Measurements from ENCODE around the gene MLYCD. TPM values are rescaled to one million over a fixed set of nuclear protein-coding genes. Genes with fewer than 3 reads are reported as not detected.

The MLYCD gene
- 10 to 100 TPM in 2 of 6 donors, 1 to 10 TPM in 4; 4.3 to 11.2 (median 9.1) TPM for total RNA-seq
- 1 to 10 TPM; 5.4 to 8.7 TPM for polyA plus RNA-seq

GRCh38 chr16:83898463-83899271 lies at the start of gene MLYCD:
Gene MLYCD, plus strand, starts transcription at chr16:83899115. Its CDS starts 30 bp downstream, at chr16:83899145.
- DNase-seq (peak; percentile 92 to 98 (median 96)), FAIRE-seq (no peak), ATAC-seq (peak; percentile 90 to 94 (median 92))
- Histone ChIP-seq H3K9me3 (no peaks in the 10 kb centered on the region), H3K27me3 (no peaks in the 10 kb centered on the region), H3K4me3 (peak within 1 kb of the TSS; percentile 65 to 99 (median 82)), H3K4me1 (peaks cover 0 to 23% (median 19%) of the 10 kb centered on the region in 3 donors), H3K36me3 (no peaks in the 10 kb centered on the region), H3K27ac (peak within 1 kb of the TSS; percentile 92 to 100 (median 98))
- 4 to 7% methylated on average over 32 to 69 of the region's 69 CpGs for WGBS, 2 donors
- intact Hi-C loops (cut with DNase I) = no loop called here
- TF ChIP-seq CTCF (IDR thresholded peaks at IDR 0.05) = no peak

- no peak for FAIRE-seq
- no peak for TF ChIP-seq CTCF (IDR thresholded peaks at IDR 0.05)
- H3K36me3 ChIP-seq = no peaks in the 10 kb centered on the region
- 73 to 81% methylated on average over 6 of the region's 6 CpGs for WGBS, 2 donors
- no peaks in the 10 kb centered on the region for H3K4me1 ChIP-seq
- no peak overlapping the region for H3K4me3 ChIP-seq
- no peaks in the 10 kb centered on the region for H3K9me3 ChIP-seq
- H3K27ac ChIP-seq = no peak overlapping the region
- H3K27me3 ChIP-seq = no peaks in the 10 kb centered on the region
- ATAC-seq = no peak
- DNase-seq = no peak
- intact Hi-C loops (cut with DNase I) = no loop called here
These were observed 49.5 kb upstream of the MLYCD start for GRCh38 chr16:83849421-83849820.

- Histone ChIP-seq H3K9me3 (no peaks in the 10 kb centered on the region), H3K4me3 (no peak overlapping the region), H3K27ac (no peak overlapping the region), H3K4me1 (no peaks in the 10 kb centered on the region), H3K36me3 (no peaks in the 10 kb centered on the region), H3K27me3 (no peaks in the 10 kb centered on the region)
- FAIRE-seq (no peak), ATAC-seq (no peak), DNase-seq (no peak)
- TF ChIP-seq CTCF (IDR thresholded peaks at IDR 0.05) = no peak
- WGBS, 2 donors = 68 to 80% methylated on average over 5 of the region's 5 CpGs
- intact Hi-C loops (cut with DNase I) = no loop called here
These were observed 48.0 kb upstream of the MLYCD start for GRCh38 chr16:83850947-83851346.

GRCh38 chr16:83851473-83851872 lies 47.4 kb upstream of the MLYCD start:
- 82 to 88% methylated on average over 4 of the region's 4 CpGs for WGBS, 2 donors
- no peaks in the 10 kb centered on the region for H3K4me1 ChIP-seq
- no peak for TF ChIP-seq CTCF (IDR thresholded peaks at IDR 0.05)
- H3K27ac ChIP-seq = no peak overlapping the region
- ATAC-seq (no peak), FAIRE-seq (no peak), DNase-seq (no peak)
- H3K4me3 ChIP-seq = no peak overlapping the region
- no peaks in the 10 kb centered on the region for H3K36me3 ChIP-seq
- no peaks in the 10 kb centered on the region for H3K9me3 ChIP-seq
- intact Hi-C loops (cut with DNase I) = no loop called here
- H3K27me3 ChIP-seq = no peaks in the 10 kb centered on the region

- no peak for ATAC-seq
- no peaks in the 10 kb centered on the region for H3K4me1 ChIP-seq
- no peak overlapping the region for H3K27ac ChIP-seq
- no peaks in the 10 kb centered on the region for H3K36me3 ChIP-seq
- 80 to 86% methylated on average over 11 of the region's 11 CpGs for WGBS, 2 donors
- intact Hi-C loops (cut with DNase I) = no loop called here
- no peak for FAIRE-seq
- no peaks in the 10 kb centered on the region for H3K9me3 ChIP-seq
- no peak for DNase-seq
- no peaks in the 10 kb centered on the region for H3K27me3 ChIP-seq
- TF ChIP-seq CTCF (IDR thresholded peaks at IDR 0.05) = no peak
- no peak overlapping the region for H3K4me3 ChIP-seq
These were observed 46.1 kb upstream of the MLYCD start for GRCh38 chr16:83852774-83853173.
